ENCODE measurements around the gene ZNF302. TPM values are rescaled to one million over a fixed set of nuclear protein-coding genes. Genes with fewer than 3 reads are reported as not detected.
"Not testable (repeated sequence)": the region's sequence is repeated elsewhere in the genome, so short reads cannot be mapped to it uniquely, and the experiment has no call there.

Gene ZNF302
- total RNA-seq, 1 donor from 2014 or later = 17.2 TPM

DNA sequence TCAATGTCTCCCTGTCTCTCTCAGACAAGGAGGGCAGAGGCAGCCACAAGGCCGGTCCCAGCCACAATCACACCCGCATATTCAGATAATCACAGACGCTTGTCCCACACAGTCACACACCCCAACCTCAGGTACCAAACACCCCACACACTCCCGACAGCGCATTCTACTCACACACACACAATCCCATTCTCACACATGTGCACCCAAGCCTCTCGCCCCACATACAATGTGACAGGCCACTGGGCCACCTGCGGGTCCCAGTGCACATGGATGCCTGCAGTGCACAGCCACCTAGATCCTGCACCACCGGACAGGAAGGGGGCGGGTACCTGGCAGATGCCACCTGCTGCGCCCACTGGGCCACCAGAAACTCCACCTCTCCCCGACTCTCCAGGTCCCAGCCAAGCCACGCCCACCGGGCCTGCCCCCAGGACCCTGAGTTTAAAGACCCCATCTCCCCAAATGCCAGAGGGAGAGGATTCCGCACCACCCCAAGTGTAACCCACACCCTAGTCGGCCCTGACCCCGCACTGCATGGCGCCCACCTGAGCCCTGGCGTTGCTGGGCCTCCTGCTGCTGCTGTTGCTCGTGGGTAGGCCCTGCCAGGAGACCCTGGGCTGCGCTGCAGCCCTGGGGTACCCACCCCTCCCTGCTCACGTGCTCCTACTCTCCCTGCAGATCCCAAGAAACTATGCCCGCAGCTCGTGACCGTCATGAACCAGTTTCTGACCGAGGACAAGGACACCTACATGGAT, 11.1 kb upstream of the ZNF302 start:
- intact Hi-C loops (cut with DNase I) = no loop called here

DNA sequence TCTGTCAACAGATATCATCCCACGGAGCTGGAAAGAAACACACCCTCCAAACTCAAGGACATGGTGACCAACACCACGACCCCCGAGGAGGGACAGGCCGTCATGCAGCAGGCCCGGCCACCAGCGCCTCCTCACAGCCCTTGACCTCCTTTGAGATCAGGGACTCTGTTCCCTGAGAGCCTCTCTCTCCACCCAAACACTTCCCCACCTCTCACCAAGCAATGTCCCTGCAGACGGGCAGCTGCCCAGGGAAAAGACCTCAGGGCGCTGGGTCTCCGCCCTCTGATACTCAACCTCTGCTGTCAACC, 10.6 kb upstream of the ZNF302 start:
- no peak for TF ChIP-seq POLR2A (IDR thresholded peaks at IDR 0.05)
- TF ChIP-seq POLR2AphosphoS5 (IDR thresholded peaks at IDR 0.05; ENCODE audit: insufficient read depth in 1 of 2, low read depth in 1 of 2) = no peak
- TF ChIP-seq CTCF (IDR thresholded peaks at IDR 0.05) = no peak
- Histone ChIP-seq H3K27ac (no peak overlapping the region), H3K36me3 (no peaks in the 10 kb centered on the region), H3K4me3 (peak overlapping the region; percentile 32 to 40), H3K9me3 (no peaks in the 10 kb centered on the region), H3K4me1 (peaks cover 11% of the 10 kb centered on the region), H3K27me3 (no peaks in the 10 kb centered on the region)
- no peak for DNase-seq (ENCODE audit: extremely low spot score in 2 of 2)
- intact Hi-C loops (cut with DNase I) = no loop called here

More for the DNA sequence above, 11.1 kb upstream of the ZNF302 start:
- Histone ChIP-seq H3K27me3 (no peaks in the 10 kb centered on the region), H3K4me1 (peaks cover 11% of the 10 kb centered on the region), H3K36me3 (no peaks in the 10 kb centered on the region), H3K27ac (no peak overlapping the region), H3K4me3 (no peak overlapping the region), H3K9me3 (no peaks in the 10 kb centered on the region)
- no peak for TF ChIP-seq CTCF (IDR thresholded peaks at IDR 0.05)
- no peak for DNase-seq (ENCODE audit: extremely low spot score in 2 of 2)

GRCh38 chr19:34667349-34668076, 10.0 kb upstream of the ZNF302 start:
- Histone ChIP-seq H3K36me3 (no peaks in the 10 kb centered on the region), H3K27ac (no peak overlapping the region), H3K4me3 (peak overlapping the region; percentile 32 to 40), H3K4me1 (peaks cover 11% of the 10 kb centered on the region), H3K9me3 (no peaks in the 10 kb centered on the region), H3K27me3 (no peaks in the 10 kb centered on the region)
- intact Hi-C loops (cut with DNase I) = no loop called here
- TF ChIP-seq POLR2AphosphoS5 (IDR thresholded peaks at IDR 0.05; ENCODE audit: insufficient read depth in 1 of 2, low read depth in 1 of 2) (no peak), CTCF (IDR thresholded peaks at IDR 0.05) (no peak), POLR2A (IDR thresholded peaks at IDR 0.05) (no peak)
- DNase-seq (ENCODE audit: extremely low spot score in 2 of 2) = no peak

GRCh38 chr19:34668077-34668689, 9.3 kb upstream of the ZNF302 start:
- H3K27ac ChIP-seq; H3K27me3 ChIP-seq; H3K36me3 ChIP-seq; intact Hi-C loops (cut with DNase I); H3K9me3 ChIP-seq; DNase-seq (ENCODE audit: extremely low spot score in 2 of 2): not testable (repeated sequence)
- peaks cover 11% of the 10 kb centered on the region for H3K4me1 ChIP-seq
- H3K4me3 ChIP-seq = peak overlapping the region; percentile 32 to 40

- DNase-seq (ENCODE audit: extremely low spot score in 2 of 2); H3K27ac ChIP-seq; H3K9me3 ChIP-seq; intact Hi-C loops (cut with DNase I); H3K4me3 ChIP-seq; H3K36me3 ChIP-seq; H3K27me3 ChIP-seq: not testable (repeated sequence)
- peaks cover 11% of the 10 kb centered on the region for H3K4me1 ChIP-seq
These were observed 8.8 kb upstream of the ZNF302 start for GRCh38 chr19:34668690-34669089.

- no peak for DNase-seq (ENCODE audit: extremely low spot score in 2 of 2)
- TF ChIP-seq POLR2A (IDR thresholded peaks at IDR 0.05) = no peak
- intact Hi-C loops (cut with DNase I) = no loop called here
- Histone ChIP-seq H3K27ac (no peak overlapping the region), H3K9me3 (no peaks in the 10 kb centered on the region), H3K36me3 (no peaks in the 10 kb centered on the region), H3K4me3 (no peak overlapping the region), H3K4me1 (peaks cover 11% of the 10 kb centered on the region), H3K27me3 (no peaks in the 10 kb centered on the region)
These were observed 8.2 kb upstream of the ZNF302 start for GRCh38 chr19:34669305-34669704.
